ENCODE results near the gene C4orf50.
"Not testable (repeated sequence)": the region's sequence is repeated elsewhere in the genome, so short reads cannot be mapped to it uniquely, and the experiment has no call there.

Gene C4orf50

DNA sequence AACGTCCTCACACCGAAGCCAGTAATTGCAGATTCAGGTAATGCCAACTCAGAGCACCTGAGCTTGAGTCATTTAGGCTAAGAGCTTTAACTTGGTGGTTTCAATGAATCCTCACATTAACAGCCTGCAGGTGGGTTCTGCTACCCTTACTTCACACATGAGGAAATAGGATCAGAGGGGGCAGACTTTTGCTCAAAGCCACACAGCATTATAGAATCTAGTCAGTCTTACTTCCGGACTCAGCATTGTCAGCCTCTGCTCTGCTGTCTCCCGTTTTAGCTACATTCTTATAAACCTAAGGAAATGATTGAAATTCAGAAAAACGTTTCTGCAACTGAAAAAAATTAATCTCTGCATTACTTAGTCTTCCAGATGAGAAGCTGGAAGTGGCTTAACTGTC lies 6.0 kb downstream of the C4orf50 start:
- no peak for DNase-seq

DNA sequence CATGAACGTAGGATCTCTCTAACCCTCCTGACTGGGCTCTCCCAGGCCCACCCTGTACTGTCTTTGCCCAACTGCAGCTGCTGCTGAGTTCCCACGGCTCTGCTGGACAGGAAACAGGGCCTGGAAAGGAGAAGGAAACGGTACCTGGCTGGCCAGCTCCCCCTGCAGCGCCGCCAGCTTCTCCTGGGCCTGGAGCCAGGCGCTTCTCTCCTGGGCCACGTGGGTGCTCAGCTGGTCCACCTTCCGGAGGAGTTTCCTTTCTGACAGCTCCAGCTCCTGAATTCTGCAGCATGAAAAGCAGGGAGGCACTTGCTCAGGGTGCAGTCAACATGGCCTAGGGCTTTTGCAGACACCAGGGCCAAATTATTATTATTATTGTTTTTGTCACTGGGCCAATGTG lies 6.5 kb downstream of the C4orf50 start:
- peak; percentile 79 for DNase-seq

DNA sequence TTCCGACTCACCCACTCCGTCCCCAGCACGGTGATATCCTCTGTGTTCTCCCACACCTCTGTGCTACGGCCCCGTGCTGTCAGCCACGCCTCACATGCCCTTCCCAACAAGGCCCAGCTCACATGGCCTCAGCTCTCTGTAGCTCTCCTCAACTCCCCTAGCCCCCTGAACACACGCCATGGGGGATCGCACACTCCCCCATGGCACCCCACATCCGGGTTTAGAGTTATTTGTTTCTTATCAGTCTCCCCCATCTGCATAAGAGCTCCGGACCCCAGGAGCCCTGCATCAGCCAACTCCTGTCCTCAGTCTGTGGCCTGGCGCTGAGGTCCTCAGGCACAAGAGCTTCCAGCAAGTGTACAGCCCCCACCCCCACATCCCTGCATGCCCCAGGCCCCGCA lies 7.0 kb downstream of the C4orf50 start:
- no peak for DNase-seq

DNA sequence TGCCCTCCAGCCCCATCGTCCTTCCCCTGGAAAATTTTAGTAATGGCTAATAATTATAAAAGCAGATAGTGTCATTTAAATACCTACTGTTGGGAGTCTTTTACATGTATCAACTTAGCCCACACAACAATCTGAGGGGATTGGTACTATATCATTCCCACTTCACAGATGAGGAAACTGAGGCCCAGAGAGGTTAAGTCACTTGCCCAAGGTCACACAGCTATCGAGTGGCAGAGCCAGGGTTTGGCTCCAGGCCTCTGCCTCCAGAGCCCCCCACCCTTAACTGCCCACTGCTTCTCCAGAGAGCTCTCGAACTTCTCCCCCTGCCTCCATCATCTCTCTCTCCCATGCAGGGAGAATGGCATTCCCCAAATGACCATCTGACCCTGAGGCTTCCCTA lies 7.4 kb downstream of the C4orf50 start:
- no peak for DNase-seq

DNA sequence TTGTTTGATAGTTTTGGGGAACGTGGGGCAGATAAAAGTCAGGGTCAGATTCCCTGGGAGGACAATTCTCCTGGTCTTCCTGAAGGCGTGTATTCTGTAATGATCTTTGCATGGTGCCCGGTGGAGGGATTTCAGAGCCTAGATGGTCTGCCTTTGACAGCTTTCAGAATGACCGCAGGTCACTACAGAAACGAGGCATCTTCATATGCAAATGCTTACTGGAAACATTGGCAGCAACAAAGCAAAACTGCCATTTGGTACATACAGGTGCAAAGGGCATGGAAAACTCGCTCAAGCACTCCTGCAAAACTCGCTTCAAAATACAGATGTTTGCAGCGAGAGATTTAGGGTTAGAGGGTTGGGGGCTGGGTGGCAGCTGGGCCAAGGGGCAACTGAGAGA lies 8.8 kb downstream of the C4orf50 start:
- no peak for DNase-seq

DNA sequence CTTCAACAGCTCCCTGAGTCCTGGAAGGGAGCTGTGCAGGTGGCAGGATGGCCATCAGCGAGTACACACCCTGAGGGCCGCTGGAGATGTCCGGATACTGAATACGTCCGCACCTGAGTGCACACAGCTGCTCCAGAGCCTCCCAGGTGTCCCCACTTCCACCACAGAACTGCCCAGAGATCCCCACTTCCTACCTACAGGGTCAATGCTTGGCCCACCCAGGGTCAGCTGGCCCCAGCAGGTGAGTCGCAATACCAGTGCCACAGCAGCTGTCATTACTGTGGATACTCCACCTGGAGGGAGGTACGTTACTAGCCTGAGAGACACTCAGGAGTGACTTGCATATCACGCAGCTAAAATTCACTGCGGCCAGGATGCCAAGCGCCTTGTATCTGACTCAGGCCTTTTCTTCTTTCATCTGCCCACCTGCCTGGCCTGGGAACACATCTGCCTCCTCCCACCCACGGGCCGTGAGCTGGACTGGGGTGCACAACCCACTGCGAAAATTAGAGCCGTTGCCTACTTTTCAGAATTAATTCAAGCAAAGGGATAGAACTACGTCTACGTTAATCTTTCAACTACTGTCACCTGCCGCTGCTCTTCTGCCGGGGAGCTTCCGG lies 9.4 kb downstream of the C4orf50 start:
- no peak for DNase-seq

DNA sequence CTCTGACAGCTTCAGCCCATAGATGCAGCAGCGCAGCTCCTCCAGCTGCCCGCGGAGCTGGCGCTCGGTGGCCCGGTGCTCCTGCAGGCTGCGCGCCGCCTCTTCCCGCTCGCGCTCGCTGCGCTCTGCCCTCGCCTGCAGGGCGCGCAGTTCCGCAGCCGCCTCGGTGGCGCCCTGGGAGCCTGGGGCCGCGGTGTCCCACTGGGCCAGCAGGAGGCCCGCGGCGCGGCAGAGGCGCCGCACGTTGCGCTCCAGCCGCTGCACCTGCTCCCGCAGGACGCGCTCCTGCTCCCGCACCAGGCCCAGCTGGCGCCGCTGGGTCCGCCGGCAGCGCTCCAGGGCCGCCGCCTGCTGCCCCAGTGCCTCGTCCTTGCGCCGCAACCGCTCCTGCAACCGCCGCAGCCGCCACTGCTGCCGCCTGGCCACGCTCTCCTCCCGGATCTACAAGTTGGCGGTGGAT lies 10.1 kb downstream of the C4orf50 start:
- DNase-seq: no peak

DNA sequence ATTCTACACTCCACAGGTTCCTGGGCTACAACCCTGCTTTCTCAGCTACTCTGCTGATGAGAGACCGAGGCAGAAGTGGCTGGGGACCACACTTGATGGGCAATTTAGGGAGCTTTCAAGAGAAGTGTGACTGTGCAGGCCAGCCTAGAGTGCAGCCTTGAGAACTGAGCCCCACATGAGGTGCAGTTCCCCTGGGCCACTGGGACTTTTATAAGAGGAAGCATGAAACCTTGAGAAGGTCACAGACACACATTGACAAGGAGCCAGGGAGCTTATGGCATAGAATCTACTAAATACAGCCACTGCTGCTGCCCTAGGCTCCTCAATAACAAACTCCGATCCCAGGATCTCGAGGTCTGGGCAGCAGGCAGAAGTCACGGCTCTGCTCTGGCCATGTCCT lies 13.1 kb downstream of the C4orf50 start:
- DNase-seq: no peak

DNA sequence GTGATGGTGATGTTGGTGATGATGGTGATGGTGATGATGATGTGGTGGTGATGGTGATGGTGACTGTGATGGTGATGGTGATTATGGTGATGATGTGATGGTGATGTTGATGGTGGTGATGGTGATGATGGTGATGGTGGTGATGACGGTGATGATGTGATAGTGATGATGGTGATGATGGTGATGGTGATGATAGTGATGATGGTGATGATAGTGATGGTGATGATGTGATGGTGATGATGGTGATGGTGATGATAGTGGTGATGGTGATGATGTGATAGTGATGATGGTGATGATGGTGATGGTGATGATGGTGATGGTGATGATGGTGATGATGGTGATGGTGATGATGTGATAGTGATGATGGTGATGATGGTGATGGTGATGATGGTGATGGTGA lies 14.7 kb downstream of the C4orf50 start:
- not testable (repeated sequence) for DNase-seq

DNA sequence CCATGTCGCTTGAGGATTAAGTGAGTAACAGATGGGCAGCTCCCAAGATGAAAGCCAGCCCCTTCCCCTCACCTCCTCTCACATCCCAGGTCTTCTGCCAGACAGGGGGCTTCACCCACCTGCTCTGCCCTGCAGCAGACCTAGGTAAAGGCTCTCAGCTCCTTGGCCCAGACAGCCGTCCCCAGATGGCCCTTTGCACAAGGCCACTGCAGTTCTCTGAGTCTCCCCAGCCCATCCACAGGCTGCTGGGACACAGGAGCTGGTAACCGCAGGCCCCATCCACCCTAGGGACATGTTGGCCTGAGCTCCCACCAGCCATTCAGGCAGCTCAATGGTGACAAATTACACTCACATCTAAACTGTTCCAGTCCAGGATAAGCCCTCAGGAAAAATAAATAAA lies 15.3 kb downstream of the C4orf50 start:
- no peak for DNase-seq

DNA sequence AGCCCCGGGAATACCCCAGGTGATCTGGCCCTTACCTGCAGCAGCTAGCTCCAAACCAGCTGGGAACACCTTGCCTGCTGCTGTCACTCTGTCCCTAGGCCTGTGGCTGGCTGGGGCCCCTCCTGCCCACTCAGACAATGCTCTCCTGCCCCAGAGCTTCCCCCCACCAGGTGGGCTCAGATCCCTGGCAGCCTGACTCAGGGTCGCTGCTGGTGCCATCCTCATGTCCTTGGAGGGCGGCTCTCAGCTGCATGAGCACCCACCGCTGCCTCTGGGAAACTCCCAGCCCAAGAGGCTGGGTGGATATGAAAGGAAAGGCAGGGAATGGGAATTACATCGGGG lies 15.8 kb downstream of the C4orf50 start:
- no peak for DNase-seq

DNA sequence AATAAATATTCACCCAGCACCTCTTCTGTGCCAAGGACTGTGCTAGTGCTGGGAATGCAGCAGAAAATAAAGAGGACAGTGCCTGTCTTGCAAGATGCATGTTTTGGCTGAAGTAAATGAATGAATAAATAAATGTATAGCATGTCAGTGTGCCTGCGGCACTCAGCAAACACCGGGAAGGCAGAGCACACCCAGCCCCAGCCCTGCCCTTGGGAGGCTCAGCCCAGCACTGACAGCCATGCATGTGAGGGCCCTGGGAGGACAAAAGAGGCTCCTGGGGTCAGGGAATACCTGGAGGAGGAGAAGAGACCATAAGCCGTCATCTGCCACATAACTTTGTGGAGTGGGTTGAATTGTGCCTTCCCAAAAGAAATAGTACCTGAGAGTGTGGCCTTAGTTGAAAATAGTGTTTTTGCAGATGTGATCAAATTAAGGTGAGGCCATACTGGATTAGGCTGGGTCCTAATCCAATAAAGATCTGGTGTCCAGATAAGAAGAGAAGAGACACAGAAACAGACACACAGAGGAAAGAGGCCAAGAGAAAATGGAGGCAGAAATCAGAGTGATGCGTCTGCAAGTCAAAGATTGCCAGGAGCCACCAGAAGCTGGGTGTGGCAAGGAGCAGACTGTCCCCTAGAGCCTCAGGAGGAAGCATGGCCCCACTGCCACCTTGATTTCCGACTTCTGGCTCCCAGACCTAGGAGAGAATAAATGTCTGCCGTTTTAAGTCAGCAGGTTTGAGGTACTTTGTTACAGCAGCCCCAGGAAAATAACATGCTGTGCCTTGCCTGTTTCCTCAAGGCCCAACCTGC lies 16.3 kb downstream of the C4orf50 start:
- no peak for DNase-seq

DNA sequence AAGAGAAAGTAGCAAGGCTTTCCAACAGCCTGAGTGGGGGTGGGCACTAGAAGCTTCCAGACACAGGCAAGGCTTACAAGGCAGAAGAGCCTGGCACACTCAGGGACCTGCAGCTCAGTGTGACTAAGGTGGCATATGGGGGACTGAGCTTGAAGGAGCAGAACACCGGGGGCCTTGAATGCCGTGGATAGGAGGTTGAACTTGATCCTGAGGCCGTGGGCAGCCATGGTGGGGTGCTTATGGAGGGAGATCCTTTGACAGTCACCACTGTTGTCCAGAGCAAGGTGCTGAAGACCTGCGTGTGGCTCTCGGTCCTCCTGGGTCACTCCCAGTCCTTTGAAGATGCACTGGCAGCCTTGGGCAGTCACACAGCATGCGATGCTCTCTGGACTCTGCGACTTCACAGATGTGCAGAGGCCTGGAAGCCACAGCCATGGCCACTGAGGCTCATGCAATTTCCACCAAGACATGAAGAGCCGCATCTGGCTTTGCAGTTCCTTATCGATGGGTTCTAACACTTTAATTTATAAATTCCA lies 18.3 kb downstream of the C4orf50 start:
- DNase-seq: no peak

DNA sequence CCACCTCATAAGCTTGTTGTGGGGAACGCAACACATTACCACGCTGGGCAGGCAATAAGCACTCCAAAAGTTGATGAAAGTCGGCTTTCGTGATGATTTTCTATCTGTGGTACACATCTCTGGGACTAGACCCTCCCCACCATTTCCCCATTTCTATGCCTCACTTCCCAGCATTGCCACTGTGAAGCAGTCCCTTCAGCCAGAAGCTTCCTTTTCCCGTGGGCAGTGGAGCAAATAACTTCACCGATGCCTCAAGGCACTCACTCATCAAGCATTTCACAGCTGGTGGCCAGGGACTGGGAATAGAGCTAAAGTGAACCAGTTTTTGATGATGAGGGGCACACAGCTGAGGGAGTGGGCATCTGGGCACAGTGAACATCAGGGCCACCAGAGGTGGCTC lies 18.9 kb downstream of the C4orf50 start:
- DNase-seq: no peak

DNA sequence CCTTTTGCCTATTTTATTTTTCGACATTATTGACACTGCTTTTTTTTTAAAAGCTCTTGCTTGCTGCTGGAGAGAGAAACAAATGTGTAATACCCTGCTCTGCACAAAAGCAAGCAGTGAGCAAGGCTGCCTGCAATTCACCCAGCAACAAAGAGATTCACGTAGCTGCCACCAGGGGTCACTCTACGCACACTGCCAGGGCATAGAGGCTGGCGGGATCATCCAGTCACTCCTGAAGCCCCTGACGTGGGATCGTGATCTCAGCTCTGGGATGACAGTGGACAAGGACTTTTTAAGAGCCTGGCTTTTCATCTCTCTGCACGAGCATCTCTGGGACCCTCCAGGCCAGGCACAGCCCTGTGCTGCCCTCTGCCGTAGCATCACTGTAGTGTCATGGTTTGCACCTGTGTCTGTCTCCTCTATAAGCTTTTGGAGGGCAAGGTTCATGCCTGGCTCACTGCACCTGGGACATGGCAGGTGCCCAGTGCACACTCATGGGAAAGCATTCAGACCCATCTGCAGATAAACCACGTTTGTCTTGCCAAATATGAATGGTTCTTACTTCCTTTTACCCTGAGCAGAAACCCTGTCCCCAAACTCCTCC lies 19.8 kb downstream of the C4orf50 start:
- peak; percentile 77 for DNase-seq

DNA sequence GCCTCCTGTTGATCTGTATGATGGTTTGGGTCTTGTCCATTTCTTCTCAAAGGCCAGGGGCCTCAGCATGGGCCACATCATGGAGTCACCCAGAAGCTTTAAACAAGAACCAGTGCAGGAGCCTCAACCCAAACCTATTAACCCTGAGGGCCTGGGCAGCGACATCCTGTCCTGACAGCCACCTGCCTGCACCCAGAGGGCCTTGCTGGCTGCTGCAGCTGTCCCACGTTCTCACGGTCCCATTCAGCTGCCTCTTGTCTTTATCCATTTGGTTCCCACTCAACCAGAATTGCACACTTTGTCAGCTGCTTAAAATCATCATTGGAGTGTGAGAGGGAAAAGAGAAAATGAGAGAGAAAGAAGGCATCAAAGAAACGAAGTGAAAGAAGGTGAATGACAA lies 21.6 kb downstream of the C4orf50 start:
- DNase-seq: peak; percentile 26

DNA sequence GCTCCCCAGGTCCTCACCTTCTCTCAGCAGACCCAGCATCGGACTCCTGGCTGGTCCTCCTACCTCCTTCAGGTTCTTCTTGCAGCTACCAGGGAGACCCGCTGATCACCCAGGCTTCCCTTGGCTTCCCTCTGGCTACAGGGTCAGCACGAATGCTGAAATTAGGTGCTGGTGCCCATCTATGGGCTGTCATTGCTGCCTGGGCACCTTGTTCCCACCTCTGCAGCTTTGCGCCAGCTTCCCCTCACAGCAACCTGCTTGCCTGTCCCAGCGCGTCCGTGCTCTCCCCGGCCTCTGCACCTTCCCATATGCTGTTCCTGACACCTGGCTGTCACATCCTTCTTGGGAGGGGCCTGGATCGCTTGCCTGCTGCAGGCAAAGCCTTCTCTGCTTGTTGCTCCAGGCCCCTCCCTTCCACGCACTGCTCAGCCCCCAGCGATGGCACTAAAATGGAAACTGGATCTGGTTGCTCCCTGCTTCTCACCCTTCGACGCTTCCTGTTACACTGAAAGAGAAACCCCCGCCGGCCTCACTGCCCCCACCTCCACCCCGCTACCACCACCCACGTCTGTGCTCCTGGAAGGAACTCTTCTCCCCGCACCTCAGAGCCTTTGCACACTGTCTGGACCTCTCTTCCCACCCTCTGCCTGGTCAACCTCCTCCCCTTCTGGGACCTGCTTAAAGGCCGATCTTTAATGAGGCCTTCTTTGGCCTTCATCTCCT lies 22.2 kb downstream of the C4orf50 start:
- peak; percentile 14 for DNase-seq

DNA sequence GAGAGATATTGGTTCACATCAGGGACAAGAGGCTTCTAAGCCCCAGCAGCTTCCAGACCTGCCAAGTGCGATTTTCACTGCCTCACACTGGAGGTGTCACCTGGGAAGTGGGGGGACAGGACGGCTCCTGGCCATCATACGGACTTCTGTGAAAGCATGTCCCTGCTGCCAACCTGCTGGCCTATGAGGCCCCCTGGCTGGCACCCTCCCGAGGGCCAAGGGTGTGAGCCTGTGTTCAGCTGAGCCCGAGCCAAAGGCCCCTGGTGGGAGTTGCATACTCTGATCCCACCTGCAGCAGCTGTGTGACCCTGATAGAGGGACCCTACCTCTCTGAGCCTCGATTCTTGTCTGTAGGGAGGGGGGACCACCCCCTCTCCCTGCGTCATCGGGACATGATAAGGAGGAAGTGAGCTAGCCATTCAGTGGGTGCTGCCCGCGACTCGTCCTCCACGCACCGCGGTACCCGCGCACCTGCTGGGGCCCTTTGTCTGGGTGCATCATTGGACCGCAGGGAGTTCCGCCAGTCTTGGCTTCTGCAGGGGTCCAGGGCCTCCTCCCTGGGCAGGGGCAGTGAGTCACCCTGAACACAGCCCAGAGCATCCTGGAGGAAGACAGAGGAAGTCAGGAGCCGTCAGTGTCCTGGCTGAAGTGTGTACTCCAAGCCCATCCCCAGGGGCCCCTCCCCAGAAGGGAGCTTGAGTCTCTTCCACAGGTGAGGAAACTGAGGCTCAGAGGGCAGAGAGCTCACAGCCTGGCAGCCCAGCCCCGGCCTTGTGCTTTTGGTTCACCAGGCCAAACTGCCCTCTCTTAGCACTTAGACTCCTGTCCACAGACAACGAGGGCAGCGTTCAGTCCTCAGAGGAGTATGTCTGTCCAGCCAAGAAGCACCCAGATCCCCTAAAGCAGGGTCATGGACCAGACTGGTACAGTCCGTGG lies 24.1 kb downstream of the C4orf50 start:
- no peak for DNase-seq

DNA sequence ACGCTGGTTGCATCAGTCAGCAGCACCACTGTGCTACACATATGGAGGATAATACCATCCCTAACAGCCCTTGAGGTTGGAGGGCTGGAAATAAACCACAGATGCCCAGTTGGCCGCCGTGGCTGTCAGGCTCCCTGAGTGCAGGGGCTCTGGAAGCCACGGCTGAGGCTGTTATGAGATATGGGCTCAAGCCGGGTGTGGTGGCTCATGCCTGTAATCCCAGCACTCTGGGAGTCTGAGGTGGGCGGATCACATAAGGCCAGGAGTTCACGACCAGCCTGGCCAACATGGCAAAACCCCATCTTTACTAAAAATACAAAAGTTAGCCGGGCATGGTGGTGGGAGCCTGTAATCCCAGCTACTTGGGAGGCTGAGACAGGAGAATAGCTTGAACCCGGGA lies 24.9 kb downstream of the C4orf50 start:
- not testable (repeated sequence) for DNase-seq

DNA sequence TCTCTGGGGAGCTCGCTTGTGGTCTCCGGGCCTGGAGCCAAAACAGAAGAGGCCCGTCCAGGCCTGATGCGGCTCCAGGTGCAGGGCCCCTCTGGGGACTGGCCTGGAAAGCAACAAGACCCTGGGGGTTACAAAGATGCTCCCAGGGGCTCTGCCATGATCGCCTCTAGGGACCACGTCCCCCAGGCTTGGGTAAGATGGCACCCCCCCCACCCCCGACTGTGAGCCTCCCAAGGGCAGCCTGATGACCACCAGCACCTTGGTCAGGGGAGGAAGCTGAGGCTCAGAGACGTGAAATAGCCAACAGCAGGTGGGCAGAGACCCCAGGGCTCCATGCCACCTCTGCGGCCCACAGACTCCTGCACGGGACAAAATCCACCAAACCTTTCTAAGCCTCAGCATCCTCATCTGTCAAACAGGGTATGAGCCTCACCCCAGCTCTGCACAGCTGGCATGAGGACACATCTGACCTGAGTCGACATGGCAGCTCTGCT lies 25.4 kb downstream of the C4orf50 start:
- DNase-seq: peak; percentile 71

DNA sequence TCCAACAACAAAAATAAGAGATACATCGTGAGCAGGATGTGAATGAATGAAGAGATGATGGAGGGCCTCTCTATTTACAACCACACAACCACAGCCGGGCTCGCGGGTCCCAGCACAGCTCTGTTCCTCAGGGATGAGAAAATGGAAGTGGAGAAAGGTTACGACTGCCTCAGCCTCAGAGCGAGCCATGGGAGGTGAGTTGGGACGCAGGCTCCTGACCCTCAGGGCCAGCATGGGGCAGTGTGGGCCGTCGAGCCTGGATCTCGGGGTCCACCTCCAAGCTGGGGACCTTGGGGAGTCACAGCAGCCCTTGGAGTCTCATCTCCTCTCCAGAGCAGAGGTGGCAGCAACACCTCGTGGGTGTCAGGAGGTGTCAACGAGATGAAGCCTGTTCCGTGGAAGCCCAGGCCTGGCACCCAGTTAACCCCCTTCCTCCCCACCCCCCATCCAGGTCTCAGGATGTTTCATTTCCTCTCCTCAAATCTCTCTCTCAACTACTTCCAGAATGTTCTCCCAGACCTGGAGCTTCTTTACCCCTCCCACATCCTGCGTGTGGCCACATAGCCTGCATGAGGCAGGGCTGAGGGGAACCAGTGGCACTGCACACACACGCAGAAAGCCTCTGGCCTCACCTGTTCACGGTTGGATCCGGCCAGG lies 25.9 kb downstream of the C4orf50 start:
- DNase-seq: no peak
